ENCODE data around the gene CLK2.

The CLK2 gene

DNA sequence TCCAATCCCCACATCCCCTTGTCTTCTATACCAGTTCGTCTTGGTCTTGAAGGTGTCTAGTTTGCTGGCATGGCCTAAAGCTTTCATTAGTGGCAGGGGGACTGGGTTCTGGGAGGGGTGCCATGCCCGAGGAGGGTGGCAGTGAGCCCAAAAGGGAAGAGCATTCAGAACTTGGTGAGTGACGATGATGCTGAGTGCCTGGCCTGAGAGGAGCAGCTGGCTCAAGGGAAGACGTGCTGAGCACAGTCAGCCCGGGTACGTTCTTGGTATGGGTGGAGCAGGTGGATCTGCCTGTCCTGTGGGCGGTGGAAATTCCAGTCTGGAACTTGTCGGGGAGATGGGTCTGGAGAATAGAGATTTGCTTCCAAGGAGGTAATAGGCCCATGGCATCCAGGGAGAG, 40.0 kb upstream of the CLK2 start:
- no peak for TF ChIP-seq CTCF (IDR thresholded peaks at IDR 0.05; ENCODE audit: insufficient read depth, low read length)
- TF ChIP-seq GABPA (IDR thresholded peaks at IDR 0.05; ENCODE audit: low read depth) = no peak
- TF ChIP-seq, protein P1, sequence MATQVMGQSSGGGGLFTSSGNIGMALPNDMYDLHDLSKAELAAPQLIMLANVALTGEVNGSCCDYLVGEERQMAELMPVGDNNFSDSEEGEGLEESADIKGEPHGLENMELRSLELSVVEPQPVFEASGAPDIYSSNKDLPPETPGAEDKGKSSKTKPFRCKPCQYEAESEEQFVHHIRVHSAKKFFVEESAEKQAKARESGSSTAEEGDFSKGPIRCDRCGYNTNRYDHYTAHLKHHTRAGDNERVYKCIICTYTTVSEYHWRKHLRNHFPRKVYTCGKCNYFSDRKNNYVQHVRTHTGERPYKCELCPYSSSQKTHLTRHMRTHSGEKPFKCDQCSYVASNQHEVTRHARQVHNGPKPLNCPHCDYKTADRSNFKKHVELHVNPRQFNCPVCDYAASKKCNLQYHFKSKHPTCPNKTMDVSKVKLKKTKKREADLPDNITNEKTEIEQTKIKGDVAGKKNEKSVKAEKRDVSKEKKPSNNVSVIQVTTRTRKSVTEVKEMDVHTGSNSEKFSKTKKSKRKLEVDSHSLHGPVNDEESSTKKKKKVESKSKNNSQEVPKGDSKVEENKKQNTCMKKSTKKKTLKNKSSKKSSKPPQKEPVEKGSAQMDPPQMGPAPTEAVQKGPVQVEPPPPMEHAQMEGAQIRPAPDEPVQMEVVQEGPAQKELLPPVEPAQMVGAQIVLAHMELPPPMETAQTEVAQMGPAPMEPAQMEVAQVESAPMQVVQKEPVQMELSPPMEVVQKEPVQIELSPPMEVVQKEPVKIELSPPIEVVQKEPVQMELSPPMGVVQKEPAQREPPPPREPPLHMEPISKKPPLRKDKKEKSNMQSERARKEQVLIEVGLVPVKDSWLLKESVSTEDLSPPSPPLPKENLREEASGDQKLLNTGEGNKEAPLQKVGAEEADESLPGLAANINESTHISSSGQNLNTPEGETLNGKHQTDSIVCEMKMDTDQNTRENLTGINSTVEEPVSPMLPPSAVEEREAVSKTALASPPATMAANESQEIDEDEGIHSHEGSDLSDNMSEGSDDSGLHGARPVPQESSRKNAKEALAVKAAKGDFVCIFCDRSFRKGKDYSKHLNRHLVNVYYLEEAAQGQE (IDR thresholded peaks at IDR 0.05; ENCODE audit: insufficient replicate concordance, low read depth) = no peak
- no peak for TF ChIP-seq POLR2AphosphoS5 (IDR thresholded peaks at IDR 0.05; ENCODE audit: low read depth)
- TF ChIP-seq SPI1 (IDR thresholded peaks at IDR 0.05; ENCODE audit: borderline replicate concordance, low read depth) = no peak
- Histone ChIP-seq H3K4me3 (replicated peaks; ENCODE audit: insufficient read depth, low read length) (no peak overlapping the region), H3K27me3 (ENCODE audit: insufficient read depth, poor library complexity, severe bottlenecking) (no peaks in the 10 kb centered on the region), H3K27ac (replicated peaks) (no peak overlapping the region)
- DNase-seq (ENCODE audit: low read depth in 1 of 2, low spot score in 1 of 2) = no peak

DNA sequence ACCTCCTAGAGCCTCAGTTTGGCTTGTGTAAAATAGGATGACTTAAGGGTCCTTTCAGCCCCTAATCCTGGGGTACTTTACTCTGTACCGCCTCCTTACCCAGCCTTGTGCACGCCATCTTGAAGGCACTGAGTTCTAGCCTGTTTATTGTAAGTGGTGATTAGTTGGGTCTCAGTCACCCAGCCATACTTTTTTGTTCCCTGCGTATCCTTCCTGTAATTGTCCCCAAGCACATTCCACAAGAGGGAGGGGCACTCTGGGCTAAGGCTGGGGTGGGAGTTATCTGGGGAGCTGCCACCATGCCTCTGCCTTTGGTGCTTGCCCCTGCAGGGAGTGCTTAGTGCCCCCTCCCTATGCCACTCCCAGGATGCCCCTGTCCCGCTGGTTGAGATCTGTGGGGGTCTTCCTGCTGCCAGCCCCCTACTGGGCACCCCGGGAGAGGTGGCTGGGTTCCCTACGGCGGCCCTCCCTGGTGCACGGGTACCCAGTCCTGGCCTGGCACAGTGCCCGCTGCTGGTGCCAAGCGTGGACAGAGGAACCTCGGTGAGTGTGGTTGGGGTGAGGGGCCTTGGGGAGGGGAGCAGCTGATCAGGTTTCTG, 36.2 kb upstream of the CLK2 start:
- Histone ChIP-seq H3K27ac (replicated peaks) (peak overlapping the region; percentile 90), H3K27me3 (ENCODE audit: insufficient read depth, poor library complexity, severe bottlenecking) (no peaks in the 10 kb centered on the region), H3K4me3 (replicated peaks; ENCODE audit: insufficient read depth, low read length) (peak overlapping the region; percentile 91)
- peak in 1 of 2 experiments; percentile 50 for DNase-seq (ENCODE audit: low read depth in 1 of 2, low spot score in 1 of 2)
- TF ChIP-seq, protein P1 (IDR thresholded peaks at IDR 0.05; ENCODE audit: insufficient replicate concordance, low read depth) = peak; percentile 16
- TF ChIP-seq POLR2AphosphoS5 (IDR thresholded peaks at IDR 0.05; ENCODE audit: low read depth) = peak; percentile 49; the same call in 1 of the 2 replicates
- TF ChIP-seq SPI1 (IDR thresholded peaks at IDR 0.05; ENCODE audit: borderline replicate concordance, low read depth) = no peak

DNA sequence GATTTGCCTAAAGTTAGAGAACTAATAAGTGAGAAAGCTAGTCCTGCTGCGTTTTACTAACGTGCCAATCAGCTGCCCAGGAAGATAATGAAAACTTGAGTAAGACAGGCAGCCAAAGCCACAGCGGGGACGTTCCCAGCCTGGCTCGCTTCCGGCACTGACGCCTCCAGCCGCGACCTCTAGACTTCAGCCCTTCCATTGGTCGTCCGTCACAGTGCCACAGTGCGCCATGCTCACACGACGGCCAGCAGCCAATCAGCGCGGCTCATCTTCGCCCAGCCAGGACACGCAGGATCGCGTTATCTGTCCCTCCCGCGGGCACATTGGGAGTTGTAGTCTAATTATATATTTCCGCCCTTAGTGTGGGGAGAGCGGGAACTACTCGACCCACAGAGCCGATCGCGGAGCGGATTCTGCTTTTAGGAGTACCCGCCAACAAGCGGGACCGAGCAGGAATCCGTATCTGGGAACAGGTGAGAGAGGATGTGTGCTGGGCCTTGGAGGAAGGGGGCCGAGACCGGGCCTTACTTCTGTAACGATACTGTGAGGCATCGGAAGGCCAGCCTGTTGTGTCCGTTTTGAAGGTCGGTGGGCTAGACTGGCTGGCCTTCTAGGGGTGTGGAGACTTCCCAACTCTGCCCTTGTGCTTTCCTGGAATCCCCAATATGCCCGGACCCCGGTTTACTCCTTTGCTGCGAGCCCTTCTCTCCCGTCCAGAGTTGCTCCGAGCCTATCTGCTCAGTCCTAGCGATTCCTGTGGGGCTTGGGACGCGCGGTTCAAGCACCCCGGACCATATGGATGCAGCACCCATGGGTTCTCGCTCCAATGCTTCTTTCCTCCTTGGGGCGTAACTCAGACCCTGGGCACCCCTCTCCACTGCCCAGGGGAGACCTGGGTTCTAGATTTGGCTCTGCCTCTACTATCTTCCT, 35.5 kb upstream of the CLK2 start, which contains the start of gene FDPS:
Gene FDPS, plus strand, starts transcription at position 374 of the 930 bp plus-strand sequence. CDS start 924 bp downstream, outside the sequence.
- Histone ChIP-seq H3K27me3 (ENCODE audit: insufficient read depth, poor library complexity, severe bottlenecking) (no peaks in the 10 kb centered on the region), H3K4me3 (replicated peaks; ENCODE audit: insufficient read depth, low read length) (peak within 1 kb of the TSS; percentile 91), H3K27ac (replicated peaks) (peak within 1 kb of the TSS; percentile 90)
- peak; percentile 98 to 100 for DNase-seq (ENCODE audit: low read depth in 1 of 2, low spot score in 1 of 2)
- TF ChIP-seq CTCF (IDR thresholded peaks at IDR 0.05; ENCODE audit: insufficient read depth, low read length) (no peak), POLR2AphosphoS5 (IDR thresholded peaks at IDR 0.05; ENCODE audit: low read depth) (peak; percentile 47; the same call in 1 of the 2 replicates), SPI1 (IDR thresholded peaks at IDR 0.05; ENCODE audit: borderline replicate concordance, low read depth) (no peak), GABPA (IDR thresholded peaks at IDR 0.05; ENCODE audit: low read depth) (peak; percentile 38; the same call in 1 of the 2 replicates)
- TF ChIP-seq, protein P1 (IDR thresholded peaks at IDR 0.05; ENCODE audit: insufficient replicate concordance, low read depth) = peak; percentile 36

All from HL-60 (cell line).